Peyer's patch (tissue), 4 donors: ENCODE data around the gene GABRB1.

Experiments
- CTCF ChIP-seq, 6 experiments: fragments of 450-650 bp in 4 of 6; fragments of 200-600 bp in 2 of 6; sonication (generic) in 1 of 6; IDR thresholded peaks; one replicate each; pipeline ENCODE4 v1.5.1; 2017 to 2019; ENCODE audit warnings: antibody characterized with exemption in 6 of 6, mild to moderate bottlenecking in 3 of 6, moderate library complexity in 1 of 6
- POLR2A ChIP-seq, 2 donors: fragments of 450-650 bp; IDR thresholded peaks; one replicate each; pipeline ENCODE4 v1.5.1; 2017; ENCODE audit warnings: antibody characterized with exemption in 2 of 2, mild to moderate bottlenecking in 2 of 2, moderate library complexity in 2 of 2

- TF ChIP-seq POLR2A (IDR thresholded peaks at IDR 0.05), result no peak
- TF ChIP-seq CTCF (IDR thresholded peaks at IDR 0.05), result no peak
These were observed 294.7 kb downstream of the GABRB1 start for GRCh38 chr4:47326025-47326424.
